Activated naive CD4-positive, alpha-beta T cell treated with anti-CD3 and anti-CD28 coated beads, Interleukin-2, amount 50 U/mL, for 72 hours (primary cell): ENCODE measurements around the gene PCDH18. TPM values are rescaled to one million over a fixed set of nuclear protein-coding genes. Genes with fewer than 3 reads are reported as not detected.
"Not testable (repeated sequence)": the region's sequence is repeated elsewhere in the genome, so short reads cannot be mapped to it uniquely, and the experiment has no call there.

Source experiments
- ATAC-seq, 2 donors: fragments of 150-1000 bp; cut with Tn5 transposase; 2 replicates each; pipeline ENCODE4 v1.10.0; 2021; ENCODE audit warnings: mild to moderate bottlenecking in 2 of 2, moderate library complexity in 2 of 2
- DNase-seq, 2 donors: peaks; one replicate each; pipeline ENCODE4 v3.0.0; 2021 to 2022; ENCODE audit warnings: low spot score in 2 of 2
- H3K27ac Mint-ChIP-seq, 2 donors: one replicate each; pipeline ENCODE4 v1.8.0; 2022; ENCODE audit warnings: mild to moderate bottlenecking in 2 of 2, mixed read lengths in 2 of 2
- H3K36me3 Mint-ChIP-seq, 2 donors: one replicate each; pipeline ENCODE4 v1.8.0; 2022; ENCODE audit warnings: mixed read lengths in 2 of 2
- H3K9me3 Mint-ChIP-seq, 2 donors: one replicate each; pipeline ENCODE4 v1.8.0; 2022; ENCODE audit warnings: mixed read lengths in 2 of 2
- total RNA-seq, 2 donors: library from RNA; stranded (reverse); gene quantifications; one replicate each; pipeline ENCODE4 v1.2.3, GENCODE V29; 2022

Gene PCDH18, protein sequence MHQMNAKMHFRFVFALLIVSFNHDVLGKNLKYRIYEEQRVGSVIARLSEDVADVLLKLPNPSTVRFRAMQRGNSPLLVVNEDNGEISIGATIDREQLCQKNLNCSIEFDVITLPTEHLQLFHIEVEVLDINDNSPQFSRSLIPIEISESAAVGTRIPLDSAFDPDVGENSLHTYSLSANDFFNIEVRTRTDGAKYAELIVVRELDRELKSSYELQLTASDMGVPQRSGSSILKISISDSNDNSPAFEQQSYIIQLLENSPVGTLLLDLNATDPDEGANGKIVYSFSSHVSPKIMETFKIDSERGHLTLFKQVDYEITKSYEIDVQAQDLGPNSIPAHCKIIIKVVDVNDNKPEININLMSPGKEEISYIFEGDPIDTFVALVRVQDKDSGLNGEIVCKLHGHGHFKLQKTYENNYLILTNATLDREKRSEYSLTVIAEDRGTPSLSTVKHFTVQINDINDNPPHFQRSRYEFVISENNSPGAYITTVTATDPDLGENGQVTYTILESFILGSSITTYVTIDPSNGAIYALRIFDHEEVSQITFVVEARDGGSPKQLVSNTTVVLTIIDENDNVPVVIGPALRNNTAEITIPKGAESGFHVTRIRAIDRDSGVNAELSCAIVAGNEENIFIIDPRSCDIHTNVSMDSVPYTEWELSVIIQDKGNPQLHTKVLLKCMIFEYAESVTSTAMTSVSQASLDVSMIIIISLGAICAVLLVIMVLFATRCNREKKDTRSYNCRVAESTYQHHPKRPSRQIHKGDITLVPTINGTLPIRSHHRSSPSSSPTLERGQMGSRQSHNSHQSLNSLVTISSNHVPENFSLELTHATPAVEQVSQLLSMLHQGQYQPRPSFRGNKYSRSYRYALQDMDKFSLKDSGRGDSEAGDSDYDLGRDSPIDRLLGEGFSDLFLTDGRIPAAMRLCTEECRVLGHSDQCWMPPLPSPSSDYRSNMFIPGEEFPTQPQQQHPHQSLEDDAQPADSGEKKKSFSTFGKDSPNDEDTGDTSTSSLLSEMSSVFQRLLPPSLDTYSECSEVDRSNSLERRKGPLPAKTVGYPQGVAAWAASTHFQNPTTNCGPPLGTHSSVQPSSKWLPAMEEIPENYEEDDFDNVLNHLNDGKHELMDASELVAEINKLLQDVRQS
- under 1 TPM in 1 of 2 donors, not detected in 1; 0.06 TPM for total RNA-seq

DNA sequence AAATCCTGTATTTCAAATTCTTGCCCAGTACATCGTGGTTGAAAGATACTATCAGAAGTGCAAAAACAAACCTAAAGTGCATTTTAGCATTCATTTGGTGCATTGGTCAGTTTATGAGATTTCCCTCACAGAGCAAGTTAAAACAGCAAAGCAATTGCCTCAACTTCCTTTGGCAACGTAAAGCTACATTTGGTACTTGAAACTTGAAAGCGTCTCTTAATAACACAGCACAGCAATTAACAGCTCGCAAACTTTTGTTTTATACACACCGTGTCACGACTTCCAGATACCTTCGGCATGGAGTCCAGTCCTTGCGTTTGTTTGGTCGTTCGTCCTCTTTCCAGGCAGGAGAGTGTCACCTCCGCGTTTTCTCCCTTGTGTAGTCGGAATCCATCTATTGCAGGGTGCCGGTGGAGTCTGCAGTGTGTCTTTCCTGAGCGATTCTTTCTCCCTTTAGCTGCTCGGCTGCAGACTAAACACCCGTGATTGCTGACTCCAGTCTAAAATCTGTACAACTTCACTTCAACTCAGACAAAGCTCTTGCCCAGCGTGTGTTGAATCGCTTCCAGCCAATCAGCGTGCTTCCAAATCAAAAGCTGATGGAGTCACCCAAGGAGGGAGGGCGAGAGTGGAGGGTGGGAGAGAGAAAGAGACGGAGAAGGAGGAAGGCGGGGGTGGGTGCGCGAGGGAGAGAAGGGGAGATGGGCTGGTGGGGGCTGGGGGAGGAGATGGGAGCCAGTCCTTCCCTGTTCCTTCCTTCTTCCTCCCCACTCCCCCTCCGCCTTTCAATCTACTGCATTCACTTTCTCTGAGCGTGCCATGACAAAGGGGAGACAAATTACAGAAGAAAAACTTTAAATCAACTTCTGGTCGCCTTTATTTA, at the start of gene PCDH18:
Gene PCDH18, minus strand, starts transcription at position 509 of the 883 bp plus-strand sequence. Its CDS starts 406 bp downstream, at position 103.
- H3K9me3 Mint-ChIP-seq, result peaks cover 0 to 4% of the 10 kb centered on the region in 2 donors

DNA sequence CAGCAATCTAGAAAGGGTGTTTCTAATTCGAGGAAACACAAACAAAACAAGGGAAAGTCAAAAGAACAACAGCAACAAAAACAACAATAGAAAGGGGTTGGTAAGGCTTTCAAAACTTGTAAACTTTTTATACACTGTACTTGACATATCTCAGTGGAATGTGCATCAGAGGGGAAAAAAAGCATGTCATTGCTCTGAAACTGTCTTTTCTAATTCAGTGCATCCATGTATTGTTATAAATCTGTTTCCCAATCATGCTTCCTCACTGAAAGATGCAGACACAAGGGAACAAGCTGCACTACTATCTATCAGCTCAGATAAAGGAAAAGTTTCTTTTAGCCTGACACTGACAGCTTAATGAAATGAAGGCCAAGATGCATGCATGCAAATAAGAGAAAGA, 44.2 kb upstream of the PCDH18 start:
- ATAC-seq, result no peak
- Mint-ChIP-seq H3K9me3 (peaks cover 9 to 13% of the 10 kb centered on the region in 2 donors), H3K27ac (no peak overlapping the region), H3K36me3 (peaks cover 0 to 5% of the 10 kb centered on the region in 2 donors)
- no peak for DNase-seq

More for the DNA sequence above, at the start of gene PCDH18:
- no peak within 1 kb of the TSS for H3K27ac Mint-ChIP-seq
- DNase-seq, result no peak
- no peaks in the 10 kb centered on the region for H3K36me3 Mint-ChIP-seq
- peak; percentile 48 to 76 for ATAC-seq

DNA sequence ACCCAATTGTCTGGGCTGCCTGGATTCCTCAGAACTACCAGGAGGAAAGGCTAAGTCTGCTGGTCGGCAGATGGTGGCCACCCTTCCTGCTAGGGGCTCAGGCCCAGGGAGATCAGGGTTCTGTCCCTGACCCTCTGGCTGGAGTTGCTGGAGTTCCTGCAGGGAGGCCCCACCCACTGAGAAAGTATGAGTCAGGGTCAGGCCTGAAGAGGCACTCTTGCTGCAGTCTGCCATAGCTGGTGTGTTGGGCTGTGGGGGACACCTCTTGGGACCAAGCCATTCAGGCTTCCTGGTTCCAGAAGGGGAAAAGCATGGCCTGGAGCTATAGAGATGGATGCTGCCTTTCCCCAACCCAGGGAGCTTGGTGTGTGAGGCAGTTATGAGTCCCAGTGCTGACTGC, 40.4 kb upstream of the PCDH18 start:
- DNase-seq (no peak), ATAC-seq (no peak)
- no peak overlapping the region for H3K27ac Mint-ChIP-seq
- peaks cover 0 to 6% of the 10 kb centered on the region in 2 donors for H3K36me3 Mint-ChIP-seq
- peaks cover 9 to 27% of the 10 kb centered on the region in 2 donors for H3K9me3 Mint-ChIP-seq

DNA sequence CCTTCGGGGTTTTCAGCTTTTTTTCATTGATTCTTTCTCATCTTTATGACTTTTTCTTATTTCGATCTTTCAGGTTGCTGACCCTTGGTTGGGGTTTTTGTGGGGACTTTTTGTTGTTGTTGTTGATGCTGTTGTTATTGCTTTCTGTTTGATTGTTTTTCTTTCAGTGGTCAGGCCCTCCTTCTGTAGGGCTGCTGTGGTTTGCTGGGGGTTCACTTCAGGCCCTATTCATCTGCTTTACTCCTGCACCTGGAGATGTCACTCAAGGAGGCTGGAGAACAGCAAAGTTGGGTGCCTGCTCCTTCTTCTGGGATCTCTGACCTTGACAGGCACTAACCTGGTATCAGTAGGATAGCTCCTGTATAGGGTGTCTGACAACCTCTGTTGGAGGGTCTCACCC, 39.9 kb upstream of the PCDH18 start:
- Mint-ChIP-seq H3K9me3 (peaks cover 9 to 27% of the 10 kb centered on the region in 2 donors), H3K27ac (no peak overlapping the region), H3K36me3 (peaks cover 0 to 6% of the 10 kb centered on the region in 2 donors)
- DNase-seq (no peak), ATAC-seq (no peak)

DNA sequence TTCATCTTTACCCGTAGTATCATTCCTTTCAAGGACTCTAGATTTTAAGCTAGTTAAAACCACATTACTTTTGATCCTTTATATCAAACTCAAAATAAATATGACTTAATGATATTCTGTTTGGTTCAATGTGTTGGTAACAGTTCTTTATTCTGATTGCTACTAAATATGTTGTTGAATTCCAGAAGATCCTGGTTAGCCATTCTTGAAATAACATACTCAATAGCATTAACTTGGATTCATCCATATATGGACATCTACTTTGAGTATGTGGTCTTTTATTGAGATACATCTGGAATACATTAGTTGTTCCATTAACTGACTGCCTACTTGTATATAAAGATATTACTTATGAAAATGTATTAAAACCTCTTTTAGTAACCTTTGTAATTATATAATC, 27.5 kb upstream of the PCDH18 start:
- Mint-ChIP-seq H3K36me3 (no peaks in the 10 kb centered on the region), H3K27ac (no peak overlapping the region), H3K9me3 (peaks cover 4 to 10% of the 10 kb centered on the region in 2 donors)
- ATAC-seq (no peak), DNase-seq (no peak)

DNA sequence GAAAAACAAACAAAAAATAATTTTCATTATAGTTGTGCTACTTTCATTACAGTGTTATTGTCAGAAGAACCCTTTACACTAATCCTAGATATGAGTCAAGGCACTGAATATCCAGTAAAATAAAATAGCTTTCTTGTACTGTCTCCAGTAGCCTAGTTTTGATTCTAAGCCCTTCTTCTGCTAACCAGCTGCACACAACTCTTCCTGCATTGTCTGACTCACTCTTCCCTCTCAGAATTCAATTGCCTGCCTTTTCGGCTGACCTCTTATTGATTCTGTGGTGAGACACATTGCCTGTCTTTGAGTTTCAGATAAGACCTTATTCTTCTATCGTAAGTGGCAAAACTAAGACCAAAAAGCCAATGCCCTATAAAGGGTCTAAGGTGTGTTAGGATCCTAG, 26.7 kb upstream of the PCDH18 start:
- Mint-ChIP-seq H3K36me3 (no peaks in the 10 kb centered on the region), H3K9me3 (peaks cover 3 to 9% of the 10 kb centered on the region in 2 donors), H3K27ac (no peak overlapping the region)
- DNase-seq (no peak), ATAC-seq (no peak)

DNA sequence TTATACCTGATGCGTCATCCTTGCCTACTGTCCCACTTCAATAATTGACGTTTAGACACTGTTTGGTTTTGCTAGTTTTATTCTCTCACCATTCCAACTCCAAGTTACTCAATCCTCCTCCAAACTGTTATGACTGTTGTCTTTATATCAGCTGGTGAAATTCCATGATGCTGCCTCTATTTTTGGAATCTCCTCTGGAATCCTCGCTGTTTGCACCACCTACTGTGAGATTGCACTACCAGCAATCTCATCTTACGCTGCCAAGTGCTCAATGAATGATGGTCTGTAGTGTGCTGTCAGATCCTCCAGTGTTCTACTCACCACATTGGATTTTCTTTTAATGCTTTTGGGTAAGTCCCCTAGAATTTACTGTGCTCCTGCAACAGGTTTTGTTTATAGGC, 13.2 kb upstream of the PCDH18 start:
- H3K27ac Mint-ChIP-seq, result no peak overlapping the region
- DNase-seq (no peak), ATAC-seq (no peak)

DNA sequence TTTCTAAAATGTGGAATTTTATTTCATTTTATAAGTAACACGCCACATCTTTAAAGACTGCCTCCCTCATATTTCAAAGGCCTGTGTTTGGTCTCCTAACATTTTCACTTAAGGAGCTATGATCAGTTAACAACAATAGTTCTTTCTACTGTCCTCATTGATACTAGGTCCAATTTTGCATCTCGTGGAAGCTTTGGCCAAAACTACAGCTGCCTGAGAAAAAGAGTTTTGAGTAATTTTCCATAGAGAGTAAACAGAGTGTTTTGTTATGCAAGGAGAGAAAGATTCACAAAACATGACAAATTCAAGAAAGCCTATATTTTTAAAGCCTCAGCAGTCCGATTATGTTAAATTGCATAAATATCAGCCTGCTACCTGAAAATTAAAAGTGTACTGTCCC, 11.4 kb upstream of the PCDH18 start:
- ATAC-seq (no peak), DNase-seq (no peak)
- H3K27ac Mint-ChIP-seq, result no peak overlapping the region
- peaks cover 0 to 5% of the 10 kb centered on the region in 2 donors for H3K9me3 Mint-ChIP-seq
- H3K36me3 Mint-ChIP-seq, result no peaks in the 10 kb centered on the region

More for the DNA sequence above, 13.2 kb upstream of the PCDH18 start:
- Mint-ChIP-seq H3K9me3 (peaks cover 0 to 5% of the 10 kb centered on the region in 2 donors), H3K36me3 (no peaks in the 10 kb centered on the region)

DNA sequence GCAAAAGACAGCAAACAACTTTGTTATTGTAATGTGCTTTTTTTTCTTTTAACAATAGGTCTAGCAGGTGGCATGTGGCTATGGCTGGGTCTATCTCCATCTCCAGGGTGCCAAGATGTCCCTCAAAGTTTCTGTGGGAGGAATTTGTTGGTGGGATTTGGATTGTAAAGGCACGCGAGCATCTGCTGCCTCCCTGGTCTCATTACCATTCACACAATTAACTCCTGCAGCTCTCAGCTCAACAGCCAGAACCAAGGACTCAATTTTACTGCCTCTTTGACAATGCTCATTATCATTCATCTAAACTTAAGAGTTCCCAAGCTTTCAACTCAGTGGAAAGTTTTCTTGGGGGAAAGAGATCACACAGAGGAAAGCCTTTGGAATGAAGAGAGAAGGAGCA, 10.9 kb upstream of the PCDH18 start:
- Mint-ChIP-seq H3K9me3 (peaks cover 0 to 5% of the 10 kb centered on the region in 2 donors), H3K27ac (no peak overlapping the region), H3K36me3 (no peaks in the 10 kb centered on the region)
- DNase-seq (no peak), ATAC-seq (no peak)

DNA sequence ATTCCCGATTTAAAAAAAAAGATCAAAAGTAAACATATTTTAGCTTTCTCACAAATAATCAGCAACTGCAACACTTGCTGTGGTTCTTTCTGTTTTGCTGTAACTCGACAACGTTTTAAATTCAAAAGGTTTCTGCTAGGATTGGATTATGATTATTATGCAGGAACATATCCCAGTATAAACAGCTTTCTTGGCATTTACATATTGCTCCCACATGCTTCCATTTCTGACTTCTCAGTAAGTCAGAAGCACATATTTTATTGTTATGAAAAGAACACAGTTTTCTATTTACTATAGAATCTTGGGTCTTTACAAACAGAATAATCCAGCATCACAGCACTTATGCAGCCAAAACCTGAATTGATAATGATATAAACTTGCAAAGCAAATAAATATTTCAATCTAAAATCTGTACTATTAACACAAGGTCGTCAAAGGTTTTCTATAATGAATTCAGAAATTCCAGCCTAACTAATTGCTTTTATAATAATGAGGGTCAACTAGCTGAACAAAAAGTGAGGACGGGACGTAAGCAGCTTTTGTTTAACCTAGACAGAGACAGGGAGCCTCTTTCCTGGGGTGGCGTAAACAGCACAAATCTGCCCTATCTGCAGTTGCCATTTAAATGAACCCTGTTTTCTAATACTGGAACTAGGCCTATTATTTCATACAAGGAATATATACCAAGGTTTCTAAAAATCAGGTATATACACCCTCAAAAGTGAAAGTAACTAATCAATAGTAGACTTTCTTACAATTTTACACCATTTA, 9.8 kb upstream of the PCDH18 start:
- ATAC-seq (no peak), DNase-seq (no peak)
- no peaks in the 10 kb centered on the region for H3K36me3 Mint-ChIP-seq
- H3K27ac Mint-ChIP-seq, result no peak overlapping the region
- H3K9me3 Mint-ChIP-seq, result peaks cover under 1 to 5% of the 10 kb centered on the region in 2 donors

DNA sequence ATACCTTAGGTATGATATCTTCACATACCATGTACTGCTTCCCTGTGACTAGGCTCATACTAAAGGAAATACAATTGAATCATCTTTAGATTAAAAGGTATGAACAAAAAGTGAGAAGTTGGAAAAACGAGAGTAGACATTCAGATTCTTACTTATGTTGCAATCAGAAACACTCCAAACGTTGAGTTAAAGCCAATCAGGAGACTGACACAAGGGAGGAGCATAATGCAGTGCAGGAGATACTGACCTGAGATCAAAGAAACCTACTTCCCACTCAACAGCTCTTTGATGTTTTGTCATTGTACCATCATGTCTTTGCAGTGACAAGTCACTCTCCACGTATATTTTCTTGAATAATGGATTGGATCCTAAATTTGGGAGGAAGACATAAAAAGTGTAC, 8.9 kb upstream of the PCDH18 start:
- ATAC-seq (no peak), DNase-seq (no peak)
- Mint-ChIP-seq H3K27ac (no peak overlapping the region), H3K36me3 (no peaks in the 10 kb centered on the region), H3K9me3 (peaks cover 4 to 5% of the 10 kb centered on the region in 2 donors)

DNA sequence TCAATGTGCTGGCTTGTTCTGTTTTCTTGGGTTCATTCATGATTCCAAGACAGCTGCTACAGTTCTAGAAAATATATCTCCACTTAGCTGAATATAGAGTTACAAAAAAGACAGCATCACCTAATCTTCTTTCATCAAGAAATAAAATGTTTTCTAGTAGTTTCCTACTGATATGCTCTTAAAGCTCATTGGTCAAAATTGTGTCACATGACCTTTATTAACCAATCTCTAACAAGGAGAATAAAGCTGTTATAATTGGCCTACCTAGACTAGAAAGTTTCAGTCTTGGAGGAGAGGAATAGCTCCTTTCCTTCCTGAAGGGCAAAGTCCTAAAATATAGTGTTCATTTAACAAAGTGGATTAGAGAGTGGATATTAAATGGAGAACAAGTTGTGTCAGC, 8.1 kb upstream of the PCDH18 start:
- ATAC-seq (no peak), DNase-seq (no peak)
- H3K27ac Mint-ChIP-seq, result no peak overlapping the region
- peaks cover 4 to 5% of the 10 kb centered on the region in 2 donors for H3K9me3 Mint-ChIP-seq
- no peaks in the 10 kb centered on the region for H3K36me3 Mint-ChIP-seq

DNA sequence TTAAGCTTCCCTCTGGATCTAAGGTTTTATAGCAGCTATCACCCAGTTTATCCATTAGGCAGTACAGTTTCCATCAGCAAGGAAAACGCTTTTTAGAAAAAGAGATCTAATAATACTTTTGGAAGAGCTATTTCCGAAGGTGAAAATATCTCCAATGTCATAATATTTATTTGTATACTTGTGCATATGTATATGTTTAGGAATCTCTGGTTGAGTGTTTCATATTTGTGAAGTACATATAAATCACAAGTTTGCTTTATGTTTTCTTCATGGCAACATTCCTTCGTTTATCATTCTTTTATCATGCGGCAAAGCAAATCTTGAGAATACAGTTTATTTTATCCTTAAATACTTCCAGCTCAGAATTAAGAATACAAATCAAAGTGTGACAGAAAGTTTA, 6.2 kb upstream of the PCDH18 start:
- ATAC-seq (no peak), DNase-seq (no peak)
- Mint-ChIP-seq H3K36me3 (no peaks in the 10 kb centered on the region), H3K9me3 (peaks cover 4 to 5% of the 10 kb centered on the region in 2 donors), H3K27ac (no peak overlapping the region)

DNA sequence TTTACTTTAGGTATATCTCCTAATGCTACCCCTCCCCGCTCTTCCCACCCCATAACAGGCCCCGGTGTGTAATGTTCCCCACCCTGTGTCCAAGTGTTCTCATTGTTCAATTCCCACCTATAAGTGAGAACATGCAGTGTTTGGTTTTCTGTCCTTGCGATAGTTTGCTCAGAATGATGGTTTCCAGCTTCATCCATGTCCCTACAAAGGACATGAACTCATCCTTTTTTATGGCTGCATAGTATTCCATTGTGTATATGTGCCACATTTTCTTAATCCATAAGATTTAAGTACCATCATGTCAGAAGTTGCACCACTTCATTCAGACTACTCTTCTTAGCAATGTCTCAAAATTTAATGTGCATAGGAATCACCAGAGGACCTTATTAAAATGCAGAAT, 5.5 kb upstream of the PCDH18 start:
- H3K27ac Mint-ChIP-seq, H3K9me3 Mint-ChIP-seq, ATAC-seq, H3K36me3 Mint-ChIP-seq, DNase-seq: not testable (repeated sequence)

DNA sequence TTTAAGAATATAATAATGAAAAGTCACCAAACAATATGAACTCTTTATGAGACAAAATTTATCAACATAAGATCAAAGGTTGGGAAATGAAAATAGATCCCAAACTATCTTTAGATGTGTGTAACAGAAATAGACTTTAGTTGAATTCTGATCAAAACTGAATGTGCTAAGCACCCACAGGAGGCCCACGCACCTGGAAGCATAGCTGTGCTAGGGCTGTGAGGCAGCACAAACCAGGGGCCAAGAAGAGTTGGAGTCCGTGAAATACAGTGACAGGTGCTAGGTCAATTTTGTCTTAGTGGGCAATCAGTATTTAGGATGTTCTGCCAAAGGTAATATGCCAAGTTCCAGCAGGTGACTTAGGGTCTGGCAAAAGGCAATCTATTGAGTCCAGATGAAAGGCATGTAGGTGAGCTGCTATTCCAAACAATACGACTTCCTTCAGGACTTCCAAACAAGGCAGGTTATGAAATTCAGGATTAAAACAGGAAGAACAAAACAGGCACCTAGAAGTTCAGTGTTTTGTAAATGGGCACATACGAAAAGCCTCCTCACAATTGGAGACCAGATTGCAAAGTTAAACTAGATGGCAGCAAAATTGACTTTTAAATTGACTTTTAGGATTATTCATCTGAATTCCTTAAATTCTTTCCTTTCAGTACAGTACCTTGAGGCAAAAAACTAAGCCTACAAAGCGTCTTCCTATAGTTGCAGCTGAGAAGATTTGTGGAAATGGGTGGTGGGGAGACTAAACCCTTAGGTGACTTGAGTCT, 4.7 kb upstream of the PCDH18 start:
- Mint-ChIP-seq H3K27ac (no peak overlapping the region), H3K9me3 (peaks cover 4 to 5% of the 10 kb centered on the region in 2 donors), H3K36me3 (no peaks in the 10 kb centered on the region)
- ATAC-seq (no peak), DNase-seq (no peak)
